ENCODE results near the gene PKIG.

DNA sequence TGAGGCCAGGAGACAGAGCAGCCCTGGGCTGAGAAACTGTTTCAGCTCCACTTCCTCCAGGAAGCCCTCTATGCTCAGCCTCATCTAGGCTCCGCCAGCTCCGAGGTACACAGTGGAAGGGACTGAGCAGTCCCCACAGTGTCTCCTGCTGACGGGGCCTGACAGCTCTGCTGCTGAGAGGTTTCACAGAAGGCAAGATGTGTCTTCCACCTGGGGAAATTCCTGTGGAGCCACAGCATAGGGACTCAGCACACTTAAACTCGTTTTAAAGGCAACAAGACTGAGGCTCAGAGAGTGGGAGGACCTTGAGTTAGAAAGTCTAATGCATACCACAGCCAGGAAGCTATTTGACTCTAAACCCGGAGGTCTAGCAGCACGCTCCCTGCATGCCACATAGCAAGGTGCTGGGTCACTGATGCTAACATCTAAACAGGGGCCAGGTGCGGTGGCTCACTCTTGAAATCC lies 62.3 kb downstream of the PKIG start:
- TF ChIP-seq EZH2 (IDR thresholded peaks at IDR 0.05) (no peak), POLR2AphosphoS5 (IDR thresholded peaks at IDR 0.05; ENCODE audit: borderline replicate concordance, low read depth, low read length) (no peak), FOXP2 (optimal IDR thresholded peaks at IDR 0.05; ENCODE audit: control extremely low read depth, extremely low read length, insufficient read depth) (no peak)
